ENCODE data around the gene WNK1. TPM values are rescaled to one million over a fixed set of nuclear protein-coding genes. Genes with fewer than 3 reads are reported as not detected.

The WNK1 gene
- total RNA-seq, 4 donors from 2014 or later: 79.2 to 169 (median 92.1) TPM

- no peaks in the 10 kb centered on the region for H3K27me3 ChIP-seq
- TF ChIP-seq POLR2AphosphoS5 (IDR thresholded peaks at IDR 0.05) (no peak), POLR2A (IDR thresholded peaks at IDR 0.05) (no peak), EP300 (IDR thresholded peaks at IDR 0.05; ENCODE audit: low read depth) (no peak)
- TF ChIP-seq, protein P1, sequence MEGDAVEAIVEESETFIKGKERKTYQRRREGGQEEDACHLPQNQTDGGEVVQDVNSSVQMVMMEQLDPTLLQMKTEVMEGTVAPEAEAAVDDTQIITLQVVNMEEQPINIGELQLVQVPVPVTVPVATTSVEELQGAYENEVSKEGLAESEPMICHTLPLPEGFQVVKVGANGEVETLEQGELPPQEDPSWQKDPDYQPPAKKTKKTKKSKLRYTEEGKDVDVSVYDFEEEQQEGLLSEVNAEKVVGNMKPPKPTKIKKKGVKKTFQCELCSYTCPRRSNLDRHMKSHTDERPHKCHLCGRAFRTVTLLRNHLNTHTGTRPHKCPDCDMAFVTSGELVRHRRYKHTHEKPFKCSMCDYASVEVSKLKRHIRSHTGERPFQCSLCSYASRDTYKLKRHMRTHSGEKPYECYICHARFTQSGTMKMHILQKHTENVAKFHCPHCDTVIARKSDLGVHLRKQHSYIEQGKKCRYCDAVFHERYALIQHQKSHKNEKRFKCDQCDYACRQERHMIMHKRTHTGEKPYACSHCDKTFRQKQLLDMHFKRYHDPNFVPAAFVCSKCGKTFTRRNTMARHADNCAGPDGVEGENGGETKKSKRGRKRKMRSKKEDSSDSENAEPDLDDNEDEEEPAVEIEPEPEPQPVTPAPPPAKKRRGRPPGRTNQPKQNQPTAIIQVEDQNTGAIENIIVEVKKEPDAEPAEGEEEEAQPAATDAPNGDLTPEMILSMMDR (IDR thresholded peaks at IDR 0.05): no peak
- no peaks in the 10 kb centered on the region for H3K4me1 ChIP-seq
- in situ Hi-C loops (cut with MboI; ENCODE audit: low pct_ligation_motif_present in 1 of 4, low pct_unique_long_range_greater_than_20kb in 1 of 4, low sequenced_read_pairs in 3 of 4) (loop anchor here in 1 of 4 donors (25.0 kb wide), 1 partner anchor 374 kb away; no protein-coding TSS in a partner anchor), intact Hi-C loops (cut with DNase I; ENCODE audit: low total_unique reads) (no loop called here)
- peaks cover 0 to 3% (median 0%) of the 10 kb centered on the region in 4 donors for H3K36me3 ChIP-seq
- 87 to 96% methylated on average over 4 to 8 of the region's 8 CpGs for WGBS, 2 donors (ENCODE audit: low coverage in 1 of 2)
- H3K4me3 ChIP-seq: no peak overlapping the region
- H3K9me3 ChIP-seq: no peaks in the 10 kb centered on the region
- no peak overlapping the region for H3K27ac ChIP-seq
- DNase-seq: no peak
Observed at GRCh38 chr12:936377-937345, 184.3 kb downstream of the WNK1 start.

DNA sequence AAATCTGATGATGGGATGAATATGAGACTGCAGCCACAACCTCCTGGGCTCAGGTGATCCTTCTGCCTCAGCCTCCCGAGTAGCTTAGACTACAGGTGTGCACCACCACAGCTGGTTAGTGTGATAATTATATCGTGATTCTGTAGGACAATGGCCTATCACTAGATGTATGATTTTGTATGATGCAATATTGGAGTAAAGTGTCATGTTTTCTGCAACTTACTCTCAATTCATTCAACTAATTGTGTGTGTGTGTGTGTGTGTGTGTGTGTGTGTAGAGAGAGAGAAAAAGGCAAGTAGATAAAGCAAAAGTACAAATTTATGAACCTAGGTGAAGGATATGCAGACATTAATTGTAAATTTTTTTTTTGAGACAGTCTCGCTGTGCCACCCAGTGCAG lies 186.4 kb downstream of the WNK1 start:
- Histone ChIP-seq H3K27me3 (no peaks in the 10 kb centered on the region), H3K4me3 (no peak overlapping the region), H3K9me3 (no peaks in the 10 kb centered on the region), H3K27ac (no peak overlapping the region), H3K36me3 (no peaks in the 10 kb centered on the region), H3K4me1 (no peaks in the 10 kb centered on the region)
- TF ChIP-seq POLR2A (IDR thresholded peaks at IDR 0.05) (no peak), EP300 (IDR thresholded peaks at IDR 0.05; ENCODE audit: low read depth) (no peak), POLR2AphosphoS5 (IDR thresholded peaks at IDR 0.05) (no peak)
- TF ChIP-seq, protein P1 (IDR thresholded peaks at IDR 0.05): no peak
- 91% methylated on average over 3 of the region's 3 CpGs; no CpG with 5 or more reads in 1 of the 2 donors for WGBS, 2 donors (ENCODE audit: low coverage in 1 of 2)
- in situ Hi-C loops (cut with MboI; ENCODE audit: low pct_ligation_motif_present in 1 of 4, low pct_unique_long_range_greater_than_20kb in 1 of 4, low sequenced_read_pairs in 3 of 4): loop anchor here in 1 of 4 donors (25.0 kb wide), 1 partner anchor 377 kb away; no protein-coding TSS in a partner anchor
- no peak for DNase-seq
- intact Hi-C loops (cut with DNase I; ENCODE audit: low total_unique reads): no loop called here

GRCh38 chr12:943051-943450 lies 190.7 kb downstream of the WNK1 start:
- no peaks in the 10 kb centered on the region for H3K27me3 ChIP-seq
- in situ Hi-C loops (cut with MboI; ENCODE audit: low pct_ligation_motif_present in 1 of 4, low pct_unique_long_range_greater_than_20kb in 1 of 4, low sequenced_read_pairs in 3 of 4): loop anchor here in 2 of 4 donors (10.0 to 25.0 kb wide), 2 partner anchors 378 to 381 kb away; no protein-coding TSS in a partner anchor
- no peaks in the 10 kb centered on the region for H3K36me3 ChIP-seq
- peaks cover 0 to 7% (median 0%) of the 10 kb centered on the region in 4 donors for H3K4me1 ChIP-seq
- 86% methylated on average over 6 of the region's 6 CpGs; no CpG with 5 or more reads in 1 of the 2 donors for WGBS, 2 donors (ENCODE audit: low coverage in 1 of 2)
- no peak overlapping the region for H3K4me3 ChIP-seq
- no peak overlapping the region for H3K27ac ChIP-seq
- intact Hi-C loops (cut with DNase I; ENCODE audit: low total_unique reads): no loop called here
- no peaks in the 10 kb centered on the region for H3K9me3 ChIP-seq
- TF ChIP-seq EP300 (IDR thresholded peaks at IDR 0.05; ENCODE audit: low read depth) (no peak), POLR2AphosphoS5 (IDR thresholded peaks at IDR 0.05) (no peak), POLR2A (IDR thresholded peaks at IDR 0.05) (no peak)
- TF ChIP-seq, protein P1 (IDR thresholded peaks at IDR 0.05): no peak
- DNase-seq: no peak

GRCh38 chr12:944211-944610 lies 191.8 kb downstream of the WNK1 start:
- Histone ChIP-seq H3K4me3 (no peak overlapping the region), H3K36me3 (no peaks in the 10 kb centered on the region), H3K27ac (no peak overlapping the region), H3K27me3 (no peaks in the 10 kb centered on the region), H3K9me3 (no peaks in the 10 kb centered on the region), H3K4me1 (peaks cover 5 to 13% (median 6%) of the 10 kb centered on the region in 4 donors)
- TF ChIP-seq, protein P1 (IDR thresholded peaks at IDR 0.05): no peak
- 60 to 76% methylated on average over 3 to 7 of the region's 7 CpGs for WGBS, 2 donors (ENCODE audit: low coverage in 1 of 2)
- in situ Hi-C loops (cut with MboI; ENCODE audit: low pct_ligation_motif_present in 1 of 4, low pct_unique_long_range_greater_than_20kb in 1 of 4, low sequenced_read_pairs in 3 of 4): loop anchor here in 2 of 4 donors (10.0 to 25.0 kb wide), 2 partner anchors 379 to 382 kb away; no protein-coding TSS in a partner anchor
- intact Hi-C loops (cut with DNase I; ENCODE audit: low total_unique reads): no loop called here
- DNase-seq: no peak

Measured in transverse colon (tissue), 4 donors.